ENCODE data around the gene KDM4C.

KDM4C gene

GRCh38 chr9:6845128-6845826, 87.5 kb downstream of the KDM4C start:
- Histone ChIP-seq H3K79me1 (ENCODE audit: low read length) (no peaks in the 10 kb centered on the region), H3K27me3 (ENCODE audit: insufficient read depth, low read length, poor library complexity) (no peaks in the 10 kb centered on the region), H3K23ac (ENCODE audit: low read length) (no peak overlapping the region), H3K4ac (ENCODE audit: low read depth, low read length) (no peak overlapping the region), H2AK5ac (ENCODE audit: low read length) (no peak overlapping the region), H3K4me2 (ENCODE audit: low read length) (no peak overlapping the region), H3K18ac (ENCODE audit: low read length) (no peak overlapping the region), H3K79me2 (ENCODE audit: control insufficient read depth, insufficient read depth, low read length) (no peaks in the 10 kb centered on the region), H4K8ac (ENCODE audit: low read depth, low read length) (no peak overlapping the region), H3K27ac (ENCODE audit: low read depth, low read length) (no peak overlapping the region), H3K36me3 (ENCODE audit: control insufficient read depth, insufficient read depth, low read length) (no peaks in the 10 kb centered on the region), H3K4me1 (ENCODE audit: control insufficient read depth, low read depth, low read length) (no peaks in the 10 kb centered on the region), H2BK120ac (ENCODE audit: low read depth, low read length) (no peak overlapping the region), H2BK5ac (ENCODE audit: low read length) (no peak overlapping the region), H3K4me3 (ENCODE audit: low read length) (no peak overlapping the region), H4K5ac (ENCODE audit: low read length) (no peak overlapping the region), H3K9ac (ENCODE audit: low read length) (no peak overlapping the region), H2BK15ac (replicated peaks; ENCODE audit: low read depth) (no peak overlapping the region), H3K56ac (ENCODE audit: low read length) (no peak overlapping the region)
- WGBS (ENCODE audit: extremely low coverage, insufficient coverage, low lambda C conversion rate) = no CpG with 5 or more reads among the region's 8 CpGs
- no peak for DNase-seq

- Histone ChIP-seq H3K27ac (ENCODE audit: low read depth, low read length) (no peak overlapping the region), H4K5ac (ENCODE audit: low read length) (no peak overlapping the region), H2BK120ac (ENCODE audit: low read depth, low read length) (no peak overlapping the region), H4K8ac (ENCODE audit: low read depth, low read length) (no peak overlapping the region), H3K36me3 (ENCODE audit: control insufficient read depth, insufficient read depth, low read length) (no peaks in the 10 kb centered on the region), H3K4me3 (ENCODE audit: low read length) (no peak overlapping the region), H3K4me1 (ENCODE audit: control insufficient read depth, low read depth, low read length) (no peaks in the 10 kb centered on the region), H3K79me1 (ENCODE audit: low read length) (no peaks in the 10 kb centered on the region), H2BK15ac (replicated peaks; ENCODE audit: low read depth) (no peak overlapping the region), H2AK5ac (ENCODE audit: low read length) (no peak overlapping the region), H3K4ac (ENCODE audit: low read depth, low read length) (no peak overlapping the region), H3K56ac (ENCODE audit: low read length) (no peak overlapping the region), H3K18ac (ENCODE audit: low read length) (no peak overlapping the region), H3K9ac (ENCODE audit: low read length) (no peak overlapping the region), H3K79me2 (ENCODE audit: control insufficient read depth, insufficient read depth, low read length) (no peaks in the 10 kb centered on the region), H3K4me2 (ENCODE audit: low read length) (no peak overlapping the region), H3K23ac (ENCODE audit: low read length) (no peak overlapping the region), H3K27me3 (ENCODE audit: insufficient read depth, low read length, poor library complexity) (no peaks in the 10 kb centered on the region), H2BK5ac (ENCODE audit: low read length) (no peak overlapping the region)
- WGBS (ENCODE audit: extremely low coverage, insufficient coverage, low lambda C conversion rate) = no CpG with 5 or more reads among the region's 2 CpGs
- peak; percentile 81 for DNase-seq
Observed at GRCh38 chr9:6845880-6846279, 88.1 kb downstream of the KDM4C start.

GRCh38 chr9:6852243-6852963, 94.6 kb downstream of the KDM4C start:
- Histone ChIP-seq H3K79me1 (ENCODE audit: low read length) (no peaks in the 10 kb centered on the region), H3K4me2 (ENCODE audit: low read length) (no peak overlapping the region), H3K4me3 (ENCODE audit: low read length) (no peak overlapping the region), H3K27me3 (ENCODE audit: insufficient read depth, low read length, poor library complexity) (no peaks in the 10 kb centered on the region), H3K36me3 (ENCODE audit: control insufficient read depth, insufficient read depth, low read length) (no peaks in the 10 kb centered on the region), H4K8ac (ENCODE audit: low read depth, low read length) (no peak overlapping the region), H3K9ac (ENCODE audit: low read length) (no peak overlapping the region), H2BK5ac (ENCODE audit: low read length) (no peak overlapping the region), H3K79me2 (ENCODE audit: control insufficient read depth, insufficient read depth, low read length) (no peaks in the 10 kb centered on the region), H3K23ac (ENCODE audit: low read length) (no peak overlapping the region), H3K56ac (ENCODE audit: low read length) (no peak overlapping the region), H3K27ac (ENCODE audit: low read depth, low read length) (no peak overlapping the region), H2BK15ac (replicated peaks; ENCODE audit: low read depth) (no peak overlapping the region), H4K5ac (ENCODE audit: low read length) (no peak overlapping the region), H2BK120ac (ENCODE audit: low read depth, low read length) (no peak overlapping the region), H2AK5ac (ENCODE audit: low read length) (no peak overlapping the region), H3K4me1 (ENCODE audit: control insufficient read depth, low read depth, low read length) (no peaks in the 10 kb centered on the region), H3K18ac (ENCODE audit: low read length) (no peak overlapping the region), H3K4ac (ENCODE audit: low read depth, low read length) (no peak overlapping the region)
- DNase-seq = no peak
- WGBS (ENCODE audit: extremely low coverage, insufficient coverage, low lambda C conversion rate) = no CpG with 5 or more reads among the region's 7 CpGs

GRCh38 chr9:6855860-6856259, 98.1 kb downstream of the KDM4C start:
- no peak overlapping the region for H3K56ac ChIP-seq (ENCODE audit: low read length)
- no peak overlapping the region for H2AK5ac ChIP-seq (ENCODE audit: low read length)
- no peaks in the 10 kb centered on the region for H3K79me1 ChIP-seq (ENCODE audit: low read length)
- H3K18ac ChIP-seq (ENCODE audit: low read length) = no peak overlapping the region
- no peak overlapping the region for H4K5ac ChIP-seq (ENCODE audit: low read length)
- no peak overlapping the region for H2BK5ac ChIP-seq (ENCODE audit: low read length)
- H2BK15ac ChIP-seq (replicated peaks; ENCODE audit: low read depth) = no peak overlapping the region
- H3K23ac ChIP-seq (ENCODE audit: low read length) = no peak overlapping the region
- H3K4me1 ChIP-seq (ENCODE audit: control insufficient read depth, low read depth, low read length) = no peaks in the 10 kb centered on the region
- no peaks in the 10 kb centered on the region for H3K27me3 ChIP-seq (ENCODE audit: insufficient read depth, low read length, poor library complexity)
- no peaks in the 10 kb centered on the region for H3K36me3 ChIP-seq (ENCODE audit: control insufficient read depth, insufficient read depth, low read length)
- no peak overlapping the region for H3K9ac ChIP-seq (ENCODE audit: low read length)
- no peak for DNase-seq
- H3K4me2 ChIP-seq (ENCODE audit: low read length) = no peak overlapping the region
- no peak overlapping the region for H3K4me3 ChIP-seq (ENCODE audit: low read length)
- H4K8ac ChIP-seq (ENCODE audit: low read depth, low read length) = no peak overlapping the region
- WGBS (ENCODE audit: extremely low coverage, insufficient coverage, low lambda C conversion rate) = no CpG with 5 or more reads among the region's 3 CpGs
- H3K27ac ChIP-seq (ENCODE audit: low read depth, low read length) = no peak overlapping the region
- H2BK120ac ChIP-seq (ENCODE audit: low read depth, low read length) = no peak overlapping the region
- no peak overlapping the region for H3K4ac ChIP-seq (ENCODE audit: low read depth, low read length)
- no peaks in the 10 kb centered on the region for H3K79me2 ChIP-seq (ENCODE audit: control insufficient read depth, insufficient read depth, low read length)

GRCh38 chr9:6864102-6864501, 106.3 kb downstream of the KDM4C start:
- no peak overlapping the region for H3K18ac ChIP-seq (ENCODE audit: low read length)
- no peaks in the 10 kb centered on the region for H3K4me1 ChIP-seq (ENCODE audit: control insufficient read depth, low read depth, low read length)
- H3K23ac ChIP-seq (ENCODE audit: low read length) = no peak overlapping the region
- no peak overlapping the region for H2BK5ac ChIP-seq (ENCODE audit: low read length)
- H2BK120ac ChIP-seq (ENCODE audit: low read depth, low read length) = no peak overlapping the region
- no peak overlapping the region for H3K4ac ChIP-seq (ENCODE audit: low read depth, low read length)
- no peak overlapping the region for H3K4me2 ChIP-seq (ENCODE audit: low read length)
- H3K36me3 ChIP-seq (ENCODE audit: control insufficient read depth, insufficient read depth, low read length) = no peaks in the 10 kb centered on the region
- DNase-seq = no peak
- no peak overlapping the region for H2BK15ac ChIP-seq (replicated peaks; ENCODE audit: low read depth)
- no peak overlapping the region for H3K4me3 ChIP-seq (ENCODE audit: low read length)
- no peak overlapping the region for H2AK5ac ChIP-seq (ENCODE audit: low read length)
- WGBS (ENCODE audit: extremely low coverage, insufficient coverage, low lambda C conversion rate) = no CpG with 5 or more reads among the region's 1 CpG
- no peaks in the 10 kb centered on the region for H3K79me1 ChIP-seq (ENCODE audit: low read length)
- no peak overlapping the region for H4K5ac ChIP-seq (ENCODE audit: low read length)
- no peaks in the 10 kb centered on the region for H3K79me2 ChIP-seq (ENCODE audit: control insufficient read depth, insufficient read depth, low read length)
- H3K56ac ChIP-seq (ENCODE audit: low read length) = no peak overlapping the region
- H3K27ac ChIP-seq (ENCODE audit: low read depth, low read length) = no peak overlapping the region
- no peak overlapping the region for H4K8ac ChIP-seq (ENCODE audit: low read depth, low read length)
- H3K27me3 ChIP-seq (ENCODE audit: insufficient read depth, low read length, poor library complexity) = no peaks in the 10 kb centered on the region
- no peak overlapping the region for H3K9ac ChIP-seq (ENCODE audit: low read length)

All from mesendoderm (in vitro differentiated cells).